Fibroblast of mammary gland (primary cell): ENCODE data around the gene GLIS1.
A peak's percentile ranks its signal among the peaks of the same experiment; 100 is the strongest.

Experiments used
- DNase-seq: peaks from one replicate; pipeline ENCODE4 v3.0.0-alpha.2; 2010; ENCODE audit warnings: low read depth
- H3K4me3 ChIP-seq: 2 replicates; pipeline ENCODE4 v1.5.1; 2011; ENCODE audit warnings: low read depth, mild to moderate bottlenecking, low read length, moderate library complexity; ENCODE audit not compliant: control insufficient read depth
- TF ChIP-seq, protein P1 (sequence below): conservative IDR thresholded peaks from 2 replicates; pipeline ENCODE4 v1.5.1; 2011; ENCODE audit warnings: low read depth, low read length, inconsistent platforms; ENCODE audit not compliant: control insufficient read depth, insufficient read depth

The GLIS1 gene

DNA sequence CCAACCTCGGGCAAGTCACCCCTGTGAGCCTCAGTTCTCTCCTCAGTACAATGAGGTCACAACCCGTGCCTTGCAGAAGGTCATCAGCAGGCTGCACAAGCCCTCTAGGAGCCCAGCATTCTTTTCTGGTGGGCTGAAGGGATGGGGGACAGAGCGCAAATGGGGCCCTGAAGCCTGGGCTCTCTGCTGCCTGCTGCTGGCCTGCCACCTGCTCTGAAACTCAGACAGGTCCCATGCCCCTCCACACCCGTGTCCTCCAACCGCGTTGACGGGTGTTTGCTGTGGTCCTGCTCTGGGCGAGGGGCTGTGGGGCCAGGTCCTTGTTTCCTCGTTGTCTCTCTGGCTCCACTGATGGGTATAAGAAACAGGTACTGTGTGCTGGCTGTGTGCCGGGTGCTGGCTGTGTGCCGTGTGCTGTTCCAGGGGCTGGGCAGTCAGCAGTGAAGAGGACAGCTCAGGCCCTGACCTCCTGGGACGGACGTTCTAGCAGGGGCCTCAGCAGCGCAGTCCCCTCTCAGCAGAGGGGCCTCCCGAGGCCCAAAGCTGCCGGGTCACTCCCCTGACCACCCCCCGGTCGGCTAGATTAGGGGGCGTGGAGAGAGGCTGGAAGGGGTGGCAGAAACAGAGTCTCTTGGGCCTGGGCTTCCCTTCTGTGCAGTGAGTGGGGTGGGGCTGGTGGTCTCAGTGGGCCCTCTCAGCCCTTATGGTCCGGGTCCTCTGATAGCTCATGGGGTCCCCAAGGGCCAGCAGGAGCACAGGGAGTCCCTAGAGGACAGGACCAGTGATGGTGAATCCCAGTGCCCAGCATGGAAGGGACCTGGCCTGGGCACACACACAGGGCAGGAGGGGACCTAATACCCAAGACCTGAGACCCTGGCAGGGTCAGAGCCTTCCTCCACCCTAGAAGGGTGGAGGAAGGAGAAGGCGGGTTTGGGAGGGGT lies 237.6 kb downstream of the GLIS1 start:
- no peak overlapping the region for H3K4me3 ChIP-seq

DNA sequence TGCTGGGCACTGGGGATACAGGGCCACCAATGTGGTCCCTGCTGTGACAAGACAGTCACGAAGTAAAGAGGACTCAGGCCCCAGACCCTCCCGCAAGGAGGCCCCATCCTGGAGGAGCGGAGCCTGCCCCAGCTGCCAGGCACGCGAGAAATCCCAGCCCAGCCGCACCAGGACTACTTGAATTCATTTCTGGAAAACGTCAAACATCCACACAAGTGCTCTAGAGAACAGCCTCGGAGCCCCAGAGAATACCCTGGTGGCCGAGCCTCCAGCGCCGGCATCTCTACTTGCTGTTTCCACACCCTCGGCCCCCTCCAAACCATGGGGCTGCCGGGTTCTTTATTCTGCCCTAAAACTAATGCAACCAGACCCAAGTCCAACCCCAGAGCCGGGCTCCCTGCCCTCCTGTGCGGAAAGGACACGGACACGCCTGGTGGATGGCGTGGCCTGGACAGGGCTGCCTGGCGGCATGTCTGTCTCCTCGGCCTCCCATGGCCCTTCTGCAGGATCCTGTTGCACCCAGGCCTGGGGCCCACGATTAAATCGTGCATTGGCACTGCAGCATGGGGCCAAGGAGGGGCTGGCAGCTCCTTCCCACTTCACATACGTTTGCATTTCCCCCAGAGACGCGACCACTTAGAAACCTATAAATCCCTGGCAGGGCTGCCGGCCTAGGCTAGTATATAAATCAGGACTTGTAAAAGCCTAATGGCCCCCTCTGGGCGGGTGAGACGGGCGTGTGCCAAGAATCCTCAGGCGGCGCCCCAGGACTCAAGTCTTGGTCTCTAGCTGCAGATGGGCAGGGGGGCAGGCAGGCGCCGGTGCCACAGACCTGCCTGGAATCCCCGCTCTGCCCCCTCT lies 238.5 kb downstream of the GLIS1 start:
- TF ChIP-seq, protein P1, sequence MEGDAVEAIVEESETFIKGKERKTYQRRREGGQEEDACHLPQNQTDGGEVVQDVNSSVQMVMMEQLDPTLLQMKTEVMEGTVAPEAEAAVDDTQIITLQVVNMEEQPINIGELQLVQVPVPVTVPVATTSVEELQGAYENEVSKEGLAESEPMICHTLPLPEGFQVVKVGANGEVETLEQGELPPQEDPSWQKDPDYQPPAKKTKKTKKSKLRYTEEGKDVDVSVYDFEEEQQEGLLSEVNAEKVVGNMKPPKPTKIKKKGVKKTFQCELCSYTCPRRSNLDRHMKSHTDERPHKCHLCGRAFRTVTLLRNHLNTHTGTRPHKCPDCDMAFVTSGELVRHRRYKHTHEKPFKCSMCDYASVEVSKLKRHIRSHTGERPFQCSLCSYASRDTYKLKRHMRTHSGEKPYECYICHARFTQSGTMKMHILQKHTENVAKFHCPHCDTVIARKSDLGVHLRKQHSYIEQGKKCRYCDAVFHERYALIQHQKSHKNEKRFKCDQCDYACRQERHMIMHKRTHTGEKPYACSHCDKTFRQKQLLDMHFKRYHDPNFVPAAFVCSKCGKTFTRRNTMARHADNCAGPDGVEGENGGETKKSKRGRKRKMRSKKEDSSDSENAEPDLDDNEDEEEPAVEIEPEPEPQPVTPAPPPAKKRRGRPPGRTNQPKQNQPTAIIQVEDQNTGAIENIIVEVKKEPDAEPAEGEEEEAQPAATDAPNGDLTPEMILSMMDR = no peak
- H3K4me3 ChIP-seq = no peak overlapping the region
- DNase-seq = no peak

More for the DNA sequence above, 237.6 kb downstream of the GLIS1 start:
- TF ChIP-seq, protein P1 = no peak
- DNase-seq = no peak

DNA sequence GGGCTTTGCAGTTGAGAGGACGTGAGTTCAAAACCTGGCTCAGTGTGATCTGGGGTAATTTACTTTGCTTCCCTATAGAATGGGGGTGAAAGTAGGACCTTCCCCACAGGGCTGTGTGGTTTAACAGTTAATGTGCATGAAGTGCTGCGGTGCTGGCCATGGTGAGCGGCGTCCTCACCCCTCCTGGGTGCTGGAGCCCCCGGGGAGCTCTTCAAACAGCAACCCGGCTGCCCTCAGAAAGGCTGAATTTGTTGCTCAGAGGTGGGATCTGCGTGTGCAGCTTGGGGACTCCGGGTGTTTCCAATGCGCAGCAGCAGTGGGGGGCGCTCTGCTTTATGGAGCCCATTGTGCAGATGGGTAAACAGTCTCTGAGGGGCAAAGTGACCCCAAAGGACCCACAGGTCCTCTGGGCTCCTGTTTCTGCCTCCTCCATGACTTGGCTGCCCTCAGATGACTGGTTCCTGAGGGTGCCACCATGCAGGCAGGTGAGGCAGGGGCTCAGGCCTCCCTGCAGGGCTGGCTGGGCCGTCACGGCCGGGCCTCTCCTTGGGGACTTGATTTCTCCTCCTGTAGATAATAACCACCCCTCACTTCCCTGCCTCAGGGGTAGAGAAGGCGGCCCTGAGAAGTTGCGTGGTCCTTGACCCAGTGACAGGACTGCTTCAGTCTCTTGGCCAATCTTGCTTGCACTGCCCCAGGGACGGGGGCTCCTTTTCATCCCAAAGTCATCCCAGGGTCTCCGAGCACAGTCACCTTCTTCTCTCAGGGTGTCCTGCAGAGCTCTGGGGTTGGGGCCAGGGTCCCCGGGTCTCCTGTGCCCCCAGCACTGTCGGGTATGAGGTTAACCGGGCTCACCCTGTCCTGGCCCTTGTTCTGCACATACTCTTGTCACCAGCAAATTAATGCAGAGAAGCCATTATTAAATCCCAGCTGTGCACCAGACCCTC lies 239.4 kb downstream of the GLIS1 start:
- no peak for DNase-seq
- TF ChIP-seq, protein P1 = no peak
- H3K4me3 ChIP-seq = no peak overlapping the region

GRCh38 chr1:53498555-53499131 lies 240.3 kb downstream of the GLIS1 start:
- TF ChIP-seq, protein P1 = no peak
- H3K4me3 ChIP-seq = no peak overlapping the region
- DNase-seq = peak; percentile 47

DNA sequence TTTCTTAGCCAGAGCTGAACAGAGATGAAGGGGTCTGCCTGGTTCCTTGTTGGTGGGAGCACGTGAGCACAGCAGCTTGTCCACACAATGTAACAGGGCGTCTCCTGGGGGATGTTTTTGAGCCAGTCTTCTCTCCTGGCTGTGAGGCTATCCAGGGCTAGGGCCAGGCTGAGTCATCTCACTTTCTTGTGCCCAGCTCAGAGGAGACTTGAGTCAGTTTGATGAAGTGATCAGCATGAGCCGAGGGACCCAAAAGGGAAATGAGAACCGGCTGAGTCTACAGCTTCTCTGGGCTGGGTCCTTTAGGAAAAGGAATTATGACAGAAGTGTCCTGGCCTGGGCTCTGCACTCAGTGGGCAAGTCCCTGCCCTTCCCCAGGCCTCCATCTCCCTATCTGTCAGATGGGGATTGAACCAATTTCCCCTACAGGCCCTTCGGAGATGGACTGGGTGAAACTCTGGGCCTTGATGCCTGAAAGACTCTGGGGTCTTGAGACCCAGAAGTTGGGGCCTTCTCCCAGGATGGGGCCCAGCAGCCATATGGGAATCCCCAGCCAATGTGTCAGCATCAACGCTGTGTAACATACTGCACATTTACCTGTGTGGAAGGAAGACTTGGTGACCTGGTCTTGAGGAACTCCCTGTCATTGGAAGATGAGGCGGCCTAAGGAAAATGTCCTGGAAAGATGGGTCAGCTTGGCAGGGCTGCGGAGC lies 243.2 kb downstream of the GLIS1 start:
- peak; percentile 73 for DNase-seq
- TF ChIP-seq, protein P1 = no peak
- H3K4me3 ChIP-seq = no peak overlapping the region
